Trophoblast cell (in vitro differentiated cells and primary cell): ENCODE data around the gene ABCA8.

Experiments used
- DNase-seq, 2 donors: peaks; one replicate each; pipeline ENCODE4 v3.0.0-alpha.2; 2016
- H2AFZ ChIP-seq: 2 replicates; pipeline ENCODE4 v1.6.1; 2013; ENCODE audit warnings: low read length, moderate library complexity, mild to moderate bottlenecking; ENCODE audit not compliant: insufficient read depth, poor library complexity
- H2AK5ac ChIP-seq: 2 replicates; pipeline ENCODE4 v1.6.1; 2013; ENCODE audit warnings: mild to moderate bottlenecking, low read length
- H2BK120ac ChIP-seq: 2 replicates; pipeline ENCODE4 v1.6.1; 2013; ENCODE audit warnings: low read length, mild to moderate bottlenecking, moderate library complexity; ENCODE audit not compliant: insufficient read depth, poor library complexity
- H2BK12ac ChIP-seq: 2 replicates; pipeline ENCODE4 v1.6.1; 2013; ENCODE audit warnings: mild to moderate bottlenecking, low read length, moderate library complexity
- H2BK5ac ChIP-seq: 2 replicates; pipeline ENCODE4 v1.6.1; 2013; ENCODE audit warnings: low read length, low read depth, moderate library complexity, mild to moderate bottlenecking; ENCODE audit not compliant: poor library complexity
- H3K14ac ChIP-seq: 2 replicates; pipeline ENCODE4 v1.6.1; 2013; ENCODE audit warnings: mild to moderate bottlenecking, low read length
- H3K18ac ChIP-seq: 2 replicates; pipeline ENCODE4 v1.6.1; 2013; ENCODE audit warnings: mild to moderate bottlenecking, low read length
- H3K23ac ChIP-seq: 2 replicates; pipeline ENCODE4 v1.6.1; 2013; ENCODE audit warnings: low read length
- H3K27ac ChIP-seq: 2 replicates; pipeline ENCODE4 v1.5.1; 2013; ENCODE audit warnings: low read depth, mild to moderate bottlenecking, inconsistent platforms, low read length, moderate library complexity
- H3K27me3 ChIP-seq: 2 replicates; pipeline ENCODE4 v1.6.1; 2013; ENCODE audit warnings: inconsistent platforms, mild to moderate bottlenecking, low read length, moderate library complexity; ENCODE audit not compliant: insufficient read depth
- H3K36me3 ChIP-seq, 2 experiments: 1 replicate in 1 of 2; 2 replicates in 1 of 2; pipeline ENCODE4 v1.6.1; 2013; ENCODE audit warnings: low read length in 2 of 2, mild to moderate bottlenecking in 2 of 2, moderate library complexity in 1 of 2; ENCODE audit not compliant: insufficient read depth in 2 of 2, control insufficient read depth in 1 of 2
- H3K4ac ChIP-seq: 2 replicates; pipeline ENCODE4 v1.6.1; 2013; ENCODE audit warnings: low read depth, mild to moderate bottlenecking, low read length, moderate library complexity
- H3K4me1 ChIP-seq, 2 experiments: 1 replicate in 1 of 2; 2 replicates in 1 of 2; pipeline ENCODE4 v1.6.1; 2013; ENCODE audit warnings: low read length in 2 of 2, mild to moderate bottlenecking in 2 of 2, moderate library complexity in 1 of 2; ENCODE audit not compliant: insufficient read depth in 2 of 2, control insufficient read depth in 1 of 2
- H3K4me2 ChIP-seq: 2 replicates; pipeline ENCODE4 v1.6.1; 2013; ENCODE audit warnings: inconsistent platforms, mild to moderate bottlenecking, low read length, moderate library complexity
- H3K4me3 ChIP-seq: 2 replicates; pipeline ENCODE4 v1.5.1; 2013; ENCODE audit warnings: mild to moderate bottlenecking, low read depth, low read length, inconsistent platforms
- H3K79me1 ChIP-seq: one replicate; pipeline ENCODE4 v1.6.1; 2013; ENCODE audit warnings: low read length
- H3K79me2 ChIP-seq: 2 replicates; pipeline ENCODE4 v1.6.1; 2013; ENCODE audit warnings: low read length, mild to moderate bottlenecking; ENCODE audit not compliant: control insufficient read depth, insufficient read depth, poor library complexity
- H3K9ac ChIP-seq: 2 replicates; pipeline ENCODE4 v1.6.1; 2013; ENCODE audit warnings: mild to moderate bottlenecking, low read length
- H3K9me3 ChIP-seq: 2 replicates; pipeline ENCODE4 v1.6.1; 2013; ENCODE audit warnings: low read depth, mild to moderate bottlenecking, control low read depth, inconsistent platforms, low read length; ENCODE audit not compliant: insufficient read depth
- H4K12ac ChIP-seq: 2 replicates; pipeline ENCODE4 v1.6.1; 2013; ENCODE audit warnings: low read depth, mild to moderate bottlenecking, low read length, moderate library complexity
- H4K8ac ChIP-seq: 2 replicates; pipeline ENCODE4 v1.6.1; 2013; ENCODE audit warnings: low read depth, mild to moderate bottlenecking, low read length, moderate library complexity
- H4K91ac ChIP-seq: one replicate; pipeline ENCODE4 v1.6.1; 2013; ENCODE audit warnings: low read depth, mild to moderate bottlenecking, low read length, moderate library complexity
- WGBS: extraction: QIAGEN DNeasy Blood & Tissue Kit; methylation state at CpG from one replicate; pipeline ENCODE4 v1.1.7; 2013; ENCODE audit warnings: missing lambda C conversion rate; ENCODE audit not compliant: insufficient read length, insufficient coverage; ENCODE audit errors: extremely low coverage; 5-methylcytosine and 5-hydroxymethylcytosine counted together

Gene ABCA8

GRCh38 chr17:68822719-68823289 lies 132.4 kb downstream of the ABCA8 start:
- no peak overlapping the region for H3K23ac ChIP-seq
- H2BK12ac ChIP-seq: no peak overlapping the region
- no peak overlapping the region for H3K27ac ChIP-seq
- H3K18ac ChIP-seq: no peak overlapping the region
- no peak overlapping the region for H2AFZ ChIP-seq
- H3K27me3 ChIP-seq: no peaks in the 10 kb centered on the region
- H3K36me3 ChIP-seq: no peaks in the 10 kb centered on the region
- H3K79me1 ChIP-seq: no peaks in the 10 kb centered on the region
- no peaks in the 10 kb centered on the region for H3K9me3 ChIP-seq
- WGBS: no CpG with 5 or more reads among the region's 3 CpGs
- H4K91ac ChIP-seq: no peak overlapping the region
- no peak overlapping the region for H3K4me3 ChIP-seq
- no peak overlapping the region for H3K4ac ChIP-seq
- H2BK5ac ChIP-seq: no peak overlapping the region
- no peak overlapping the region for H2AK5ac ChIP-seq
- no peak overlapping the region for H3K9ac ChIP-seq
- peaks cover 0 to 4% of the 10 kb centered on the region in 2 experiments for H3K4me1 ChIP-seq
- H3K14ac ChIP-seq: no peak overlapping the region
- no peak overlapping the region for H4K12ac ChIP-seq
- no peak overlapping the region for H3K4me2 ChIP-seq
- no peaks in the 10 kb centered on the region for H3K79me2 ChIP-seq
- DNase-seq: no peak
- no peak overlapping the region for H2BK120ac ChIP-seq
- H4K8ac ChIP-seq: no peak overlapping the region

- H3K4me2 ChIP-seq: no peak overlapping the region
- H3K4me1 ChIP-seq: peaks cover 0 to 4% of the 10 kb centered on the region in 2 experiments
- H2AK5ac ChIP-seq: no peak overlapping the region
- H3K4me3 ChIP-seq: no peak overlapping the region
- no peaks in the 10 kb centered on the region for H3K79me1 ChIP-seq
- H3K79me2 ChIP-seq: no peaks in the 10 kb centered on the region
- no peaks in the 10 kb centered on the region for H3K27me3 ChIP-seq
- no peaks in the 10 kb centered on the region for H3K9me3 ChIP-seq
- no peak overlapping the region for H3K9ac ChIP-seq
- no peak overlapping the region for H2BK12ac ChIP-seq
- H2AFZ ChIP-seq: no peak overlapping the region
- H4K8ac ChIP-seq: no peak overlapping the region
- H3K18ac ChIP-seq: no peak overlapping the region
- H3K14ac ChIP-seq: no peak overlapping the region
- DNase-seq: peak in 1 of 2 donors; percentile 8
- no peak overlapping the region for H4K12ac ChIP-seq
- H4K91ac ChIP-seq: no peak overlapping the region
- no peak overlapping the region for H3K4ac ChIP-seq
- no peaks in the 10 kb centered on the region for H3K36me3 ChIP-seq
- WGBS: no CpG with 5 or more reads among the region's 3 CpGs
- no peak overlapping the region for H3K23ac ChIP-seq
- H2BK5ac ChIP-seq: no peak overlapping the region
- no peak overlapping the region for H2BK120ac ChIP-seq
- H3K27ac ChIP-seq: no peak overlapping the region
Observed at GRCh38 chr17:68821860-68822696, 133.1 kb downstream of the ABCA8 start.

- H3K9ac ChIP-seq: no peak overlapping the region
- H2AFZ ChIP-seq: no peak overlapping the region
- H3K79me2 ChIP-seq: no peaks in the 10 kb centered on the region
- no peak for DNase-seq
- no peaks in the 10 kb centered on the region for H3K36me3 ChIP-seq
- H3K4me2 ChIP-seq: no peak overlapping the region
- H3K4ac ChIP-seq: no peak overlapping the region
- H2BK5ac ChIP-seq: no peak overlapping the region
- H4K8ac ChIP-seq: no peak overlapping the region
- H3K4me3 ChIP-seq: no peak overlapping the region
- no peak overlapping the region for H2BK120ac ChIP-seq
- peaks cover 0 to 4% of the 10 kb centered on the region in 2 experiments for H3K4me1 ChIP-seq
- no peaks in the 10 kb centered on the region for H3K79me1 ChIP-seq
- no peak overlapping the region for H4K91ac ChIP-seq
- H3K18ac ChIP-seq: no peak overlapping the region
- no peak overlapping the region for H3K14ac ChIP-seq
- H3K27me3 ChIP-seq: no peaks in the 10 kb centered on the region
- no CpG with 5 or more reads among the region's 8 CpGs for WGBS
- H3K23ac ChIP-seq: no peak overlapping the region
- H3K9me3 ChIP-seq: no peaks in the 10 kb centered on the region
- H4K12ac ChIP-seq: no peak overlapping the region
- H2AK5ac ChIP-seq: no peak overlapping the region
- no peak overlapping the region for H2BK12ac ChIP-seq
- H3K27ac ChIP-seq: no peak overlapping the region
Observed at GRCh38 chr17:68820825-68821481, 134.2 kb downstream of the ABCA8 start.

- no peaks in the 10 kb centered on the region for H3K9me3 ChIP-seq
- no peaks in the 10 kb centered on the region for H3K79me1 ChIP-seq
- DNase-seq: no peak
- no peak overlapping the region for H4K12ac ChIP-seq
- no peak overlapping the region for H2AFZ ChIP-seq
- no peak overlapping the region for H2BK5ac ChIP-seq
- no peak overlapping the region for H3K9ac ChIP-seq
- H3K4me1 ChIP-seq: peaks cover 0 to 4% of the 10 kb centered on the region in 2 experiments
- no peak overlapping the region for H2AK5ac ChIP-seq
- no peak overlapping the region for H3K14ac ChIP-seq
- H3K18ac ChIP-seq: no peak overlapping the region
- no peak overlapping the region for H3K27ac ChIP-seq
- no peak overlapping the region for H3K4me2 ChIP-seq
- no peak overlapping the region for H4K91ac ChIP-seq
- H2BK12ac ChIP-seq: no peak overlapping the region
- no peaks in the 10 kb centered on the region for H3K36me3 ChIP-seq
- no CpG with 5 or more reads among the region's 5 CpGs for WGBS
- no peak overlapping the region for H4K8ac ChIP-seq
- H3K23ac ChIP-seq: no peak overlapping the region
- H3K27me3 ChIP-seq: no peaks in the 10 kb centered on the region
- H3K4me3 ChIP-seq: no peak overlapping the region
- H2BK120ac ChIP-seq: no peak overlapping the region
- H3K79me2 ChIP-seq: no peaks in the 10 kb centered on the region
- no peak overlapping the region for H3K4ac ChIP-seq
Observed at GRCh38 chr17:68820476-68820824, 134.7 kb downstream of the ABCA8 start.
